Activated T-helper 2 cell treated with anti-CD3 and anti-CD28 coated beads, Interferon-gamma antibody, Interleukin-2, Interleukin-4, amounts not matched to agents 10 μg/mL and 5 μg/mL and 100 μg/mL, durations not matched to agents 14 hours and 24 hours and 36 hours (primary cell): Measurements from ENCODE around the gene BCAS1. TPM values are rescaled to one million over a fixed set of nuclear protein-coding genes. Genes with fewer than 3 reads are reported as not detected.

Source experiments
- DNase-seq: peaks from one replicate; pipeline ENCODE4 v3.0.0; 2021; ENCODE audit warnings: low spot score
- H3K27ac Mint-ChIP-seq: one replicate; pipeline ENCODE4 v1.8.0; 2021; ENCODE audit warnings: mixed read lengths
- H3K27me3 Mint-ChIP-seq: one replicate; pipeline ENCODE4 v1.8.0; 2021; ENCODE audit warnings: low read depth, mixed read lengths
- H3K36me3 Mint-ChIP-seq: one replicate; pipeline ENCODE4 v1.8.0; 2021; ENCODE audit warnings: low read depth, mixed read lengths
- H3K4me1 Mint-ChIP-seq: one replicate; pipeline ENCODE4 v1.8.0; 2021; ENCODE audit warnings: low read depth, mixed read lengths
- H3K4me3 Mint-ChIP-seq: one replicate; pipeline ENCODE4 v1.8.0; 2021; ENCODE audit warnings: low read depth, mild to moderate bottlenecking, moderate library complexity, mixed read lengths
- H3K9me3 Mint-ChIP-seq: one replicate; pipeline ENCODE4 v1.8.0; 2021; ENCODE audit warnings: mixed read lengths
- intact Hi-C: fragments of 100-400 bp; cut with micrococcal nuclease; formaldehyde crosslinking; loops from one replicate; pipeline ENCODE4 v1.15.1; 2023
- total RNA-seq: library from RNA; stranded (reverse); gene quantifications from 2 replicates; pipeline ENCODE4 v1.2.3, GENCODE V29; 2022

The BCAS1 gene
- total RNA-seq, 1 donor from 2014 or later: not detected

GRCh38 chr20:54083459-54083858 lies 13.1 kb upstream of the BCAS1 start:
- Mint-ChIP-seq H3K9me3 (peaks cover 6% of the 10 kb centered on the region), H3K4me3 (no peak overlapping the region), H3K36me3 (peaks cover 8% of the 10 kb centered on the region), H3K27ac (no peak overlapping the region), H3K27me3 (peaks cover 13% of the 10 kb centered on the region), H3K4me1 (peaks cover 9% of the 10 kb centered on the region)
- intact Hi-C loops: no loop called here
- DNase-seq: no peak

GRCh38 chr20:54082100-54082499 lies 11.7 kb upstream of the BCAS1 start:
- Mint-ChIP-seq H3K36me3 (peaks cover 10% of the 10 kb centered on the region), H3K4me3 (no peak overlapping the region), H3K27ac (no peak overlapping the region), H3K27me3 (peaks cover 11% of the 10 kb centered on the region), H3K9me3 (peaks cover 12% of the 10 kb centered on the region), H3K4me1 (peaks cover 15% of the 10 kb centered on the region)
- no peak for DNase-seq
- intact Hi-C loops: no loop called here

GRCh38 chr20:54079652-54080051 lies 9.3 kb upstream of the BCAS1 start:
- intact Hi-C loops: no loop called here
- Mint-ChIP-seq H3K36me3 (peaks cover 10% of the 10 kb centered on the region), H3K4me3 (no peak overlapping the region)

GRCh38 chr20:54078296-54078984 lies 8.0 kb upstream of the BCAS1 start:
- peaks cover 4% of the 10 kb centered on the region for H3K27me3 Mint-ChIP-seq
- H3K27ac Mint-ChIP-seq: peak overlapping the region; percentile 47
- H3K4me1 Mint-ChIP-seq: peaks cover 20% of the 10 kb centered on the region
- peak; percentile 20 for DNase-seq
- H3K9me3 Mint-ChIP-seq: peaks cover 15% of the 10 kb centered on the region
- H3K4me3 Mint-ChIP-seq: peak overlapping the region; percentile 41
- intact Hi-C loops: no loop called here
- peaks cover 10% of the 10 kb centered on the region for H3K36me3 Mint-ChIP-seq

More at GRCh38 chr20:54079652-54080051, 9.3 kb upstream of the BCAS1 start:
- DNase-seq: no peak
- peaks cover 15% of the 10 kb centered on the region for H3K9me3 Mint-ChIP-seq
- peaks cover 7% of the 10 kb centered on the region for H3K27me3 Mint-ChIP-seq
- peaks cover 20% of the 10 kb centered on the region for H3K4me1 Mint-ChIP-seq
- no peak overlapping the region for H3K27ac Mint-ChIP-seq

- intact Hi-C loops: no loop called here
- no peak overlapping the region for H3K4me3 Mint-ChIP-seq
- peaks cover 10% of the 10 kb centered on the region for H3K36me3 Mint-ChIP-seq
- H3K27ac Mint-ChIP-seq: no peak overlapping the region
- peaks cover 5% of the 10 kb centered on the region for H3K27me3 Mint-ChIP-seq
- DNase-seq: no peak
- H3K9me3 Mint-ChIP-seq: peaks cover 15% of the 10 kb centered on the region
- H3K4me1 Mint-ChIP-seq: peaks cover 17% of the 10 kb centered on the region
Observed at GRCh38 chr20:54076259-54076658, 5.9 kb upstream of the BCAS1 start.

GRCh38 chr20:54075322-54075721 lies 4.9 kb upstream of the BCAS1 start:
- Mint-ChIP-seq H3K36me3 (peaks cover 10% of the 10 kb centered on the region), H3K9me3 (peaks cover 15% of the 10 kb centered on the region), H3K27ac (no peak overlapping the region), H3K27me3 (peaks cover 3% of the 10 kb centered on the region), H3K4me3 (no peak overlapping the region), H3K4me1 (peaks cover 15% of the 10 kb centered on the region)
- no peak for DNase-seq
- intact Hi-C loops: no loop called here

GRCh38 chr20:54074511-54074910 lies 4.1 kb upstream of the BCAS1 start:
- no peak for DNase-seq
- Mint-ChIP-seq H3K27me3 (peaks cover 3% of the 10 kb centered on the region), H3K4me3 (no peak overlapping the region), H3K36me3 (peaks cover 10% of the 10 kb centered on the region), H3K9me3 (peaks cover 15% of the 10 kb centered on the region), H3K4me1 (peaks cover 15% of the 10 kb centered on the region), H3K27ac (no peak overlapping the region)
- intact Hi-C loops: no loop called here

- Mint-ChIP-seq H3K27ac (no peak overlapping the region), H3K36me3 (peaks cover under 1% of the 10 kb centered on the region), H3K4me1 (peaks cover 10% of the 10 kb centered on the region), H3K9me3 (peaks cover 10% of the 10 kb centered on the region), H3K4me3 (no peak overlapping the region), H3K27me3 (peaks cover 3% of the 10 kb centered on the region)
- no peak for DNase-seq
- intact Hi-C loops: no loop called here
Observed at GRCh38 chr20:54073288-54073687, 2.9 kb upstream of the BCAS1 start.

- no peaks in the 10 kb centered on the region for H3K9me3 Mint-ChIP-seq
- H3K36me3 Mint-ChIP-seq: no peaks in the 10 kb centered on the region
- peaks cover 3% of the 10 kb centered on the region for H3K27me3 Mint-ChIP-seq
- no peak overlapping the region for H3K4me3 Mint-ChIP-seq
- intact Hi-C loops: no loop called here
- H3K27ac Mint-ChIP-seq: no peak overlapping the region
- H3K4me1 Mint-ChIP-seq: peaks cover 7% of the 10 kb centered on the region
- no peak for DNase-seq
Observed at GRCh38 chr20:54069501-54069971, 858 bp downstream of the BCAS1 start.

- Mint-ChIP-seq H3K27ac (no peak overlapping the region), H3K9me3 (no peaks in the 10 kb centered on the region), H3K36me3 (no peaks in the 10 kb centered on the region), H3K4me3 (no peak overlapping the region), H3K4me1 (peaks cover 7% of the 10 kb centered on the region), H3K27me3 (peaks cover 3% of the 10 kb centered on the region)
- no peak for DNase-seq
- intact Hi-C loops: no loop called here
Observed at GRCh38 chr20:54068966-54069365, 1.4 kb downstream of the BCAS1 start.

GRCh38 chr20:54068495-54068894 lies 1.9 kb downstream of the BCAS1 start:
- intact Hi-C loops: no loop called here
- DNase-seq: no peak
- H3K36me3 Mint-ChIP-seq: no peaks in the 10 kb centered on the region
- no peaks in the 10 kb centered on the region for H3K9me3 Mint-ChIP-seq
- no peak overlapping the region for H3K27ac Mint-ChIP-seq
- no peak overlapping the region for H3K4me3 Mint-ChIP-seq
- peaks cover 7% of the 10 kb centered on the region for H3K4me1 Mint-ChIP-seq
- H3K27me3 Mint-ChIP-seq: peaks cover 3% of the 10 kb centered on the region

GRCh38 chr20:54067606-54068174 lies 2.7 kb downstream of the BCAS1 start:
- intact Hi-C loops: no loop called here
- Mint-ChIP-seq H3K4me1 (peaks cover 7% of the 10 kb centered on the region), H3K27me3 (peaks cover 3% of the 10 kb centered on the region), H3K27ac (no peak overlapping the region), H3K9me3 (no peaks in the 10 kb centered on the region), H3K4me3 (no peak overlapping the region), H3K36me3 (no peaks in the 10 kb centered on the region)
- no peak for DNase-seq

GRCh38 chr20:54065601-54066038 lies 4.8 kb downstream of the BCAS1 start:
- H3K9me3 Mint-ChIP-seq: no peaks in the 10 kb centered on the region
- no peak for DNase-seq
- intact Hi-C loops: no loop called here
- no peak overlapping the region for H3K27ac Mint-ChIP-seq
- H3K36me3 Mint-ChIP-seq: no peaks in the 10 kb centered on the region
- H3K4me3 Mint-ChIP-seq: no peak overlapping the region
- H3K27me3 Mint-ChIP-seq: no peaks in the 10 kb centered on the region
- peaks cover 7% of the 10 kb centered on the region for H3K4me1 Mint-ChIP-seq
